Measurements from ENCODE around the gene LRRC74A.
"Not testable (repeated sequence)": the region's sequence is repeated elsewhere in the genome, so short reads cannot be mapped to it uniquely, and the experiment has no call there.

LRRC74A gene

GRCh38 chr14:76898006-76898405 lies 71.8 kb downstream of the LRRC74A start:
- not testable (repeated sequence) for DNase-seq

GRCh38 chr14:76900682-76901081 lies 74.5 kb downstream of the LRRC74A start:
- no peak for DNase-seq

GRCh38 chr14:76901171-76902055 lies 75.2 kb downstream of the LRRC74A start:
- DNase-seq, result no peak

GRCh38 chr14:76902591-76902990 lies 76.4 kb downstream of the LRRC74A start:
- no peak for DNase-seq

- no peak for DNase-seq
These were observed 78.0 kb downstream of the LRRC74A start for GRCh38 chr14:76904100-76904739.

GRCh38 chr14:76904740-76905569 lies 78.7 kb downstream of the LRRC74A start:
- peak; percentile 58 for DNase-seq

- DNase-seq, result peak; percentile 66
These were observed 82.6 kb downstream of the LRRC74A start for GRCh38 chr14:76908834-76909233.

- DNase-seq, result no peak
These were observed 83.1 kb downstream of the LRRC74A start for GRCh38 chr14:76909266-76909665.

GRCh38 chr14:76910371-76910890 lies 84.2 kb downstream of the LRRC74A start:
- DNase-seq, result no peak

- no peak for DNase-seq
These were observed 85.3 kb downstream of the LRRC74A start for GRCh38 chr14:76911473-76911872.

- DNase-seq, result not testable (repeated sequence)
These were observed 88.4 kb downstream of the LRRC74A start for GRCh38 chr14:76914533-76915081.

- no peak for DNase-seq
These were observed 90.0 kb downstream of the LRRC74A start for GRCh38 chr14:76916040-76916715.

- peak; percentile 23 for DNase-seq
These were observed 91.0 kb downstream of the LRRC74A start for GRCh38 chr14:76917158-76917596.

GRCh38 chr14:76917745-76918255 lies 91.6 kb downstream of the LRRC74A start:
- no peak for DNase-seq

GRCh38 chr14:76918256-76918781 lies 92.1 kb downstream of the LRRC74A start:
- DNase-seq, result no peak

GRCh38 chr14:76918782-76919394 lies 92.7 kb downstream of the LRRC74A start:
- no peak for DNase-seq
